Measurements from ENCODE around the gene CDH4.

Gene CDH4

GRCh38 chr20:61748376-61748775, 496.3 kb downstream of the CDH4 start:
- Histone ChIP-seq H3K9ac (ENCODE audit: low read depth, low read length) (no peak overlapping the region), H3K4me1 (ENCODE audit: control insufficient read depth, insufficient read depth, low read length) (no peaks in the 10 kb centered on the region), H3K36me3 (ENCODE audit: control insufficient read depth, insufficient read depth, low read length) (no peaks in the 10 kb centered on the region), H3K27me3 (ENCODE audit: control insufficient read depth, insufficient read depth, low read length) (no peaks in the 10 kb centered on the region), H3K9me3 (ENCODE audit: control insufficient read depth, insufficient read depth, low read length) (no peaks in the 10 kb centered on the region), H3K4me3 (ENCODE audit: low read depth, low read length) (no peak overlapping the region)

- no peaks in the 10 kb centered on the region for H3K36me3 ChIP-seq (ENCODE audit: control insufficient read depth, insufficient read depth, low read length)
- H3K27me3 ChIP-seq (ENCODE audit: control insufficient read depth, insufficient read depth, low read length) = no peaks in the 10 kb centered on the region
- no peak overlapping the region for H3K9ac ChIP-seq (ENCODE audit: low read depth, low read length)
- H3K4me3 ChIP-seq (ENCODE audit: low read depth, low read length) = no peak overlapping the region
- H3K9me3 ChIP-seq (ENCODE audit: control insufficient read depth, insufficient read depth, low read length) = no peaks in the 10 kb centered on the region
- H3K4me1 ChIP-seq (ENCODE audit: control insufficient read depth, insufficient read depth, low read length) = no peaks in the 10 kb centered on the region
Measured at GRCh38 chr20:61749406-61750075, 497.5 kb downstream of the CDH4 start.

GRCh38 chr20:61750093-61750492, 498.0 kb downstream of the CDH4 start:
- Histone ChIP-seq H3K36me3 (ENCODE audit: control insufficient read depth, insufficient read depth, low read length) (no peaks in the 10 kb centered on the region), H3K9me3 (ENCODE audit: control insufficient read depth, insufficient read depth, low read length) (no peaks in the 10 kb centered on the region), H3K4me1 (ENCODE audit: control insufficient read depth, insufficient read depth, low read length) (no peaks in the 10 kb centered on the region), H3K9ac (ENCODE audit: low read depth, low read length) (no peak overlapping the region), H3K4me3 (ENCODE audit: low read depth, low read length) (no peak overlapping the region), H3K27me3 (ENCODE audit: control insufficient read depth, insufficient read depth, low read length) (no peaks in the 10 kb centered on the region)

GRCh38 chr20:61752576-61752975, 500.5 kb downstream of the CDH4 start:
- Histone ChIP-seq H3K36me3 (ENCODE audit: control insufficient read depth, insufficient read depth, low read length) (no peaks in the 10 kb centered on the region), H3K9ac (ENCODE audit: low read depth, low read length) (no peak overlapping the region), H3K4me1 (ENCODE audit: control insufficient read depth, insufficient read depth, low read length) (no peaks in the 10 kb centered on the region), H3K4me3 (ENCODE audit: low read depth, low read length) (no peak overlapping the region), H3K9me3 (ENCODE audit: control insufficient read depth, insufficient read depth, low read length) (no peaks in the 10 kb centered on the region), H3K27me3 (ENCODE audit: control insufficient read depth, insufficient read depth, low read length) (no peaks in the 10 kb centered on the region)

- Histone ChIP-seq H3K9ac (ENCODE audit: low read depth, low read length) (no peak overlapping the region), H3K4me1 (ENCODE audit: control insufficient read depth, insufficient read depth, low read length) (no peaks in the 10 kb centered on the region), H3K9me3 (ENCODE audit: control insufficient read depth, insufficient read depth, low read length) (no peaks in the 10 kb centered on the region), H3K4me3 (ENCODE audit: low read depth, low read length) (no peak overlapping the region), H3K36me3 (ENCODE audit: control insufficient read depth, insufficient read depth, low read length) (no peaks in the 10 kb centered on the region), H3K27me3 (ENCODE audit: control insufficient read depth, insufficient read depth, low read length) (no peaks in the 10 kb centered on the region)
Measured at GRCh38 chr20:61753316-61753942, 501.4 kb downstream of the CDH4 start.

GRCh38 chr20:61753987-61754956, 502.2 kb downstream of the CDH4 start:
- Histone ChIP-seq H3K4me1 (ENCODE audit: control insufficient read depth, insufficient read depth, low read length) (no peaks in the 10 kb centered on the region), H3K4me3 (ENCODE audit: low read depth, low read length) (no peak overlapping the region), H3K36me3 (ENCODE audit: control insufficient read depth, insufficient read depth, low read length) (no peaks in the 10 kb centered on the region), H3K9me3 (ENCODE audit: control insufficient read depth, insufficient read depth, low read length) (no peaks in the 10 kb centered on the region), H3K27me3 (ENCODE audit: control insufficient read depth, insufficient read depth, low read length) (no peaks in the 10 kb centered on the region), H3K9ac (ENCODE audit: low read depth, low read length) (no peak overlapping the region)

- H3K4me1 ChIP-seq (ENCODE audit: control insufficient read depth, insufficient read depth, low read length) = no peaks in the 10 kb centered on the region
- H3K9ac ChIP-seq (ENCODE audit: low read depth, low read length) = no peak overlapping the region
- no peaks in the 10 kb centered on the region for H3K27me3 ChIP-seq (ENCODE audit: control insufficient read depth, insufficient read depth, low read length)
- H3K36me3 ChIP-seq (ENCODE audit: control insufficient read depth, insufficient read depth, low read length) = no peaks in the 10 kb centered on the region
- no peaks in the 10 kb centered on the region for H3K9me3 ChIP-seq (ENCODE audit: control insufficient read depth, insufficient read depth, low read length)
- no peak overlapping the region for H3K4me3 ChIP-seq (ENCODE audit: low read depth, low read length)
Measured at GRCh38 chr20:61754976-61755778, 503.1 kb downstream of the CDH4 start.

GRCh38 chr20:61755971-61756845, 504.1 kb downstream of the CDH4 start:
- no peak overlapping the region for H3K4me3 ChIP-seq (ENCODE audit: low read depth, low read length)
- no peaks in the 10 kb centered on the region for H3K9me3 ChIP-seq (ENCODE audit: control insufficient read depth, insufficient read depth, low read length)
- no peaks in the 10 kb centered on the region for H3K4me1 ChIP-seq (ENCODE audit: control insufficient read depth, insufficient read depth, low read length)
- H3K9ac ChIP-seq (ENCODE audit: low read depth, low read length) = no peak overlapping the region
- no peaks in the 10 kb centered on the region for H3K36me3 ChIP-seq (ENCODE audit: control insufficient read depth, insufficient read depth, low read length)
- no peaks in the 10 kb centered on the region for H3K27me3 ChIP-seq (ENCODE audit: control insufficient read depth, insufficient read depth, low read length)

- Histone ChIP-seq H3K27me3 (ENCODE audit: control insufficient read depth, insufficient read depth, low read length) (no peaks in the 10 kb centered on the region), H3K4me3 (ENCODE audit: low read depth, low read length) (no peak overlapping the region), H3K36me3 (ENCODE audit: control insufficient read depth, insufficient read depth, low read length) (no peaks in the 10 kb centered on the region), H3K4me1 (ENCODE audit: control insufficient read depth, insufficient read depth, low read length) (no peaks in the 10 kb centered on the region), H3K9me3 (ENCODE audit: control insufficient read depth, insufficient read depth, low read length) (no peaks in the 10 kb centered on the region), H3K9ac (ENCODE audit: low read depth, low read length) (no peak overlapping the region)
Measured at GRCh38 chr20:61756966-61757677, 505.1 kb downstream of the CDH4 start.
